Measurements from ENCODE around the gene CACNA1B.

- TF ChIP-seq, protein P1, sequence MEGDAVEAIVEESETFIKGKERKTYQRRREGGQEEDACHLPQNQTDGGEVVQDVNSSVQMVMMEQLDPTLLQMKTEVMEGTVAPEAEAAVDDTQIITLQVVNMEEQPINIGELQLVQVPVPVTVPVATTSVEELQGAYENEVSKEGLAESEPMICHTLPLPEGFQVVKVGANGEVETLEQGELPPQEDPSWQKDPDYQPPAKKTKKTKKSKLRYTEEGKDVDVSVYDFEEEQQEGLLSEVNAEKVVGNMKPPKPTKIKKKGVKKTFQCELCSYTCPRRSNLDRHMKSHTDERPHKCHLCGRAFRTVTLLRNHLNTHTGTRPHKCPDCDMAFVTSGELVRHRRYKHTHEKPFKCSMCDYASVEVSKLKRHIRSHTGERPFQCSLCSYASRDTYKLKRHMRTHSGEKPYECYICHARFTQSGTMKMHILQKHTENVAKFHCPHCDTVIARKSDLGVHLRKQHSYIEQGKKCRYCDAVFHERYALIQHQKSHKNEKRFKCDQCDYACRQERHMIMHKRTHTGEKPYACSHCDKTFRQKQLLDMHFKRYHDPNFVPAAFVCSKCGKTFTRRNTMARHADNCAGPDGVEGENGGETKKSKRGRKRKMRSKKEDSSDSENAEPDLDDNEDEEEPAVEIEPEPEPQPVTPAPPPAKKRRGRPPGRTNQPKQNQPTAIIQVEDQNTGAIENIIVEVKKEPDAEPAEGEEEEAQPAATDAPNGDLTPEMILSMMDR (IDR thresholded peaks at IDR 0.05): no peak
- no peak for TF ChIP-seq EP300 (IDR thresholded peaks at IDR 0.05)
Observed at GRCh38 chr9:138085568-138085967, 208.0 kb downstream of the CACNA1B start.

Measured in gastroesophageal sphincter (tissue), 3 donors.